H1 (cell line): ENCODE measurements around the gene CYP4Z1. TPM values are rescaled to one million over a fixed set of nuclear protein-coding genes. Genes with fewer than 3 reads are reported as not detected.

Experiments used
- CTCF ChIA-PET: fragments of 300-600 bp; sonication (Branson Sonifier 250); formaldehyde crosslinking; loops from one replicate; lab custom pipeline; 2021; ENCODE audit not compliant: partially characterized antibody; lab: Charles Lee
- POLR2A ChIA-PET: fragments of 300-600 bp; sonication (Branson Sonifier 250); formaldehyde crosslinking; loops from one replicate; lab custom pipeline; 2021; ENCODE audit warnings: inconsistent platforms; ENCODE audit not compliant: partially characterized antibody; lab: Charles Lee
- DNase-seq, 2 experiments: peaks; one replicate each; pipeline versions ENCODE4 v3.0.0 to v3.0.0-alpha.2; 2010 to 2022; ENCODE audit warnings: low spot score in 2 of 2, low read depth in 1 of 2, mixed read lengths in 1 of 2
- FAIRE-seq: peaks from 2 replicates; lab custom pipeline; 2011; peaks lifted over from hg19 to GRCh38; lab: Jason Lieb, UNC
- H2AFZ ChIP-seq: 2 replicates; pipeline ENCODE4 v1.8.1; 2012; ENCODE audit warnings: low read length, inconsistent platforms
- H2AK5ac ChIP-seq: 2 replicates; pipeline ENCODE4 v1.6.1; 2013; ENCODE audit warnings: low read depth, low read length
- H2BK120ac ChIP-seq: replicated peaks from 2 replicates; pipeline ENCODE3; 2013; ENCODE audit warnings: low read depth, low read length, inconsistent platforms
- H2BK12ac ChIP-seq: 2 replicates; pipeline ENCODE4 v1.6.1; 2013; ENCODE audit warnings: low read depth, low read length
- H2BK15ac ChIP-seq: 2 replicates; pipeline ENCODE4 v1.6.1; 2013; ENCODE audit warnings: low read length
- H2BK20ac ChIP-seq: 2 replicates; pipeline ENCODE4 v1.6.1; 2013; ENCODE audit warnings: low read length
- H2BK5ac ChIP-seq: 2 replicates; pipeline ENCODE4 v1.6.1; 2013; ENCODE audit warnings: low read depth, low read length
- H3K14ac ChIP-seq: 2 replicates; pipeline ENCODE4 v1.6.1; 2013; ENCODE audit warnings: inconsistent platforms; ENCODE audit not compliant: insufficient read length
- H3K18ac ChIP-seq: 2 replicates; pipeline ENCODE4 v1.6.1; 2013; ENCODE audit warnings: low read length; ENCODE audit errors: extremely low read depth
- H3K23ac ChIP-seq: 2 replicates; pipeline ENCODE4 v1.6.1; 2013; ENCODE audit warnings: inconsistent platforms; ENCODE audit not compliant: insufficient read length
- H3K23me2 ChIP-seq: 2 replicates; pipeline ENCODE4 v1.6.1; 2013; ENCODE audit warnings: low read depth, low read length
- H3K27ac ChIP-seq: 2 replicates; pipeline ENCODE4 v1.6.1; 2011; ENCODE audit warnings: low read depth, low read length, inconsistent platforms
- H3K27me3 ChIP-seq, 4 experiments: replicated peaks in 1 of 4; 1 replicate in 1 of 4; 2 replicates in 3 of 4; pipeline versions ENCODE4 v1.6.1 to v1.8.1; 2011 to 2013; ENCODE audit warnings: low read length in 3 of 4, mild to moderate bottlenecking in 3 of 4, inconsistent platforms in 2 of 4, mixed read lengths in 2 of 4, moderate library complexity in 1 of 4; ENCODE audit not compliant: control insufficient read depth in 3 of 4, insufficient read depth in 3 of 4; ENCODE audit errors: extremely low read depth in 1 of 4
- H3K36me3 ChIP-seq, 4 experiments: 2 replicates each; pipeline versions ENCODE4 v1.6.1 to v1.8.1; 2011 to 2013; ENCODE audit warnings: mild to moderate bottlenecking in 4 of 4, low read length in 3 of 4, moderate library complexity in 2 of 4, control low read depth in 1 of 4, inconsistent platforms in 1 of 4; ENCODE audit not compliant: insufficient read depth in 4 of 4, control insufficient read depth in 2 of 4
- H3K4ac ChIP-seq: replicated peaks from 2 replicates; pipeline ENCODE3; 2013; ENCODE audit warnings: low read length, low read depth, mixed read lengths, inconsistent platforms; ENCODE audit not compliant: insufficient read length
- H3K4me1 ChIP-seq, 4 experiments: replicated peaks in 1 of 4; 1 replicate in 1 of 4; 2 replicates in 3 of 4; pipeline versions ENCODE4 v1.6.1 to v1.8.1; 2011 to 2013; ENCODE audit warnings: low read length in 3 of 4, inconsistent platforms in 2 of 4, mixed read lengths in 1 of 4; ENCODE audit not compliant: insufficient read depth in 4 of 4, control insufficient read depth in 3 of 4
- H3K4me2 ChIP-seq, 2 experiments: 2 replicates each; pipeline versions ENCODE4 v1.6.1 to v1.8.1; 2011 to 2013; ENCODE audit warnings: low read depth in 2 of 2, low read length in 2 of 2, control low read depth in 1 of 2, inconsistent platforms in 1 of 2, mild to moderate bottlenecking in 1 of 2; ENCODE audit not compliant: insufficient read depth in 1 of 2
- H3K4me3 ChIP-seq, 4 experiments: fragments of 200-600, 300-600 bp in 1 of 4; sonication (generic), shearing (Covaris generic), sonication (Bioruptor Twin) in 1 of 4; 2 replicates each; pipeline versions ENCODE4 v1.5.1 to v1.8.1; 2011 to 2016; ENCODE audit warnings: low read length in 4 of 4, low read depth in 3 of 4, control low read depth in 2 of 4, inconsistent platforms in 2 of 4, mild to moderate bottlenecking in 2 of 4, mixed read lengths in 1 of 4, moderate library complexity in 1 of 4; ENCODE audit not compliant: insufficient read depth in 2 of 4; ENCODE audit errors: extremely low read depth in 1 of 4
- H3K56ac ChIP-seq: replicated peaks from 2 replicates; pipeline ENCODE3; 2013; ENCODE audit warnings: low read depth, mild to moderate bottlenecking, mixed read lengths, low read length, inconsistent platforms; ENCODE audit not compliant: insufficient read length
- H3K79me1 ChIP-seq: 2 replicates; pipeline ENCODE4 v1.6.1; 2013; ENCODE audit warnings: low read depth, low read length, control low read depth
- H3K79me2 ChIP-seq, 2 experiments: 2 replicates each; pipeline versions ENCODE4 v1.6.1 to v1.8.1; 2012 to 2013; ENCODE audit warnings: low read length in 2 of 2, mild to moderate bottlenecking in 2 of 2, inconsistent platforms in 1 of 2; ENCODE audit not compliant: insufficient read depth in 2 of 2, control insufficient read depth in 1 of 2
- H3K9ac ChIP-seq, 4 experiments: replicated peaks in 1 of 4; 1 replicate in 1 of 4; 2 replicates in 3 of 4; pipeline versions ENCODE4 v1.6.1 to v1.8.1; 2011 to 2013; ENCODE audit warnings: low read depth in 3 of 4, low read length in 3 of 4, control low read depth in 2 of 4, mild to moderate bottlenecking in 2 of 4, moderate library complexity in 2 of 4, inconsistent platforms in 1 of 4; ENCODE audit errors: extremely low read depth in 1 of 4
- H3K9me3 ChIP-seq, 2 experiments: 2 replicates each; pipeline versions ENCODE4 v1.6.1 to v1.8.1; 2012 to 2013; ENCODE audit warnings: mild to moderate bottlenecking in 2 of 2, moderate library complexity in 2 of 2, control low read depth in 1 of 2, inconsistent platforms in 1 of 2, low read depth in 1 of 2, low read length in 1 of 2, mixed read lengths in 1 of 2; ENCODE audit not compliant: insufficient read depth in 2 of 2
- H4K20me1 ChIP-seq, 2 experiments: replicated peaks in 1 of 2; 2 replicates each; pipeline versions ENCODE3 to v1.8.1; 2011 to 2013; ENCODE audit warnings: inconsistent platforms in 2 of 2, low read length in 2 of 2, mild to moderate bottlenecking in 1 of 2; ENCODE audit not compliant: insufficient read depth in 2 of 2, control insufficient read depth in 1 of 2
- H4K5ac ChIP-seq: 2 replicates; pipeline ENCODE4 v1.6.1; 2013; ENCODE audit warnings: low read length, low read depth, mixed read lengths, inconsistent platforms; ENCODE audit not compliant: insufficient read length
- H4K8ac ChIP-seq: 2 replicates; pipeline ENCODE4 v1.8.0; 2013; ENCODE audit warnings: mild to moderate bottlenecking, moderate library complexity, low read length, inconsistent platforms; ENCODE audit not compliant: insufficient read depth; ENCODE audit errors: extremely low read depth
- H4K91ac ChIP-seq: replicated peaks from 2 replicates; pipeline ENCODE3; 2013; ENCODE audit warnings: low read length, mixed read lengths, inconsistent platforms; ENCODE audit not compliant: insufficient read length
- CBX8 ChIP-seq: fragments of 300-800, 300-1000 bp; sonication (generic); IDR thresholded peaks from 2 replicates; pipeline ENCODE4 v1.7.1; 2016; ENCODE audit warnings: low read depth, low read length, borderline replicate concordance
- POLR2A ChIP-seq, 2 experiments: IDR thresholded peaks; 1 replicate in 1 of 2; 2 replicates in 1 of 2; pipeline ENCODE4 v1.6.1; 2011; ENCODE audit warnings: low read depth in 2 of 2, low read length in 2 of 2, mild to moderate bottlenecking in 2 of 2; ENCODE audit errors: control extremely low read depth in 1 of 2
- SIX5 ChIP-seq: IDR thresholded peaks from 2 replicates; pipeline ENCODE4 v1.6.1; 2011; ENCODE audit warnings: mild to moderate bottlenecking, low read depth, low read length
- SP2 ChIP-seq: IDR thresholded peaks from 2 replicates; pipeline ENCODE4 v1.6.1; 2012; ENCODE audit warnings: mild to moderate bottlenecking, low read length, inconsistent platforms
- WGBS, 2 experiments: shearing (Covaris generic) in 1 of 2; methylation state at CpG; one replicate each; pipeline versions ENCODE4 v1.1.6 to v1.1.7; 2013 to 2015; ENCODE audit warnings: low lambda C conversion rate in 2 of 2, mixed read lengths in 2 of 2, inconsistent platforms in 1 of 2, low coverage in 1 of 2, missing lambda C conversion rate in 1 of 2; ENCODE audit not compliant: insufficient replicate concordance in 2 of 2, insufficient coverage in 1 of 2, insufficient read length in 1 of 2; ENCODE audit errors: extremely low coverage in 1 of 2, missing lambda C conversion rate in 1 of 2; 5-methylcytosine and 5-hydroxymethylcytosine counted together
- polyA plus RNA-seq, 7 experiments: library from polyadenylated mRNA; depleted of rRNA in 3 of 7; stranded (reverse) in 5 of 7; unstranded in 2 of 7; fragments of >200 nt in 5 of 7; fragments of 200-250 nt in 2 of 7; gene quantifications; 1 replicate in 5 of 7; 2 replicates in 1 of 7; 4 replicates in 1 of 7; pipeline versions ENCODE4 v1.2.1 to v1.2.3, GENCODE V29; 2011 to 2013; ENCODE audit warnings: missing spikeins in 2 of 7, mixed read lengths in 2 of 7
- total RNA-seq: library from RNA; stranded (reverse); fragmentation: NEBNext Ultra II Directional; extraction: Animal tissue kit (Norgen Biotek cat#: 25700); gene quantifications from 2 replicates; pipeline ENCODE4 v1.2.1, GENCODE V29; 2021

Gene CYP4Z1
- total and polyA plus RNA-seq, 2 of the 8 experiments (the other 6 are each of a cell fraction or from before 2014, with no cell fraction given) = not detected

DNA sequence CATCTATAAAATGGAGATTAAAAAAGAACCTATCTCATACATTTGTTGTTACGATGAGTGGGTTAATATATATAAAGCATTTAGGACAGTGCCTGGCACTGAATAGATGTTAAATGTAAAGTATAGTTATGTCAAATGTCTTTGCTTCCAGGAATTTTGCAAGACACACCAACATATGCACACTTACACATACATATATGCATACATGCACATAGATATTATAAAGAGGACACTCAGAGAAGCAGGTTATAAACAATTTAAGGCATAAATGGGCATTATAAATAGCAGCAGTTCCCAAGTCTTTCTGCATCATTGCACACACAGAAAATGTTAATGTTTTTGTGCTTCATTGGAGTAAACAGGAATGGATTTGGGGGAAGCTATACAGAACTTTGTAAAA lies 30.3 kb upstream of the CYP4Z1 start:
- H2BK12ac ChIP-seq = no peak overlapping the region
- no peaks in the 10 kb centered on the region for H3K27me3 ChIP-seq
- no peaks in the 10 kb centered on the region for H3K36me3 ChIP-seq
- no peak overlapping the region for H2AK5ac ChIP-seq
- no peaks in the 10 kb centered on the region for H3K79me2 ChIP-seq
- no peak overlapping the region for H4K5ac ChIP-seq
- no peak for TF ChIP-seq POLR2A (IDR thresholded peaks at IDR 0.05; ENCODE audit: control extremely low read depth in 1 of 2, low read depth in 2 of 2, low read length in 2 of 2)
- no peak for TF ChIP-seq SIX5
- TF ChIP-seq SP2 = no peak
- TF ChIP-seq CBX8 = no peak
- DNase-seq (no peak), FAIRE-seq (no peak)
- H3K79me1 ChIP-seq = no peaks in the 10 kb centered on the region
- H2AFZ ChIP-seq = no peak overlapping the region
- no peak overlapping the region for H3K23ac ChIP-seq
- no peak overlapping the region for H4K91ac ChIP-seq
- no peak overlapping the region for H3K14ac ChIP-seq
- H3K56ac ChIP-seq = no peak overlapping the region
- H4K20me1 ChIP-seq = no peaks in the 10 kb centered on the region
- no peaks in the 10 kb centered on the region for H3K23me2 ChIP-seq
- ChIA-PET CTCF (interaction anchor here (0.6 to 0.8 kb wide), 3 partner anchors 10 to 19 kb away, joined by 3 to 4 read pairs (median 3); no protein-coding TSS in a partner anchor), POLR2A (no interaction called here)
- no peak overlapping the region for H3K4ac ChIP-seq
- no peak overlapping the region for H4K8ac ChIP-seq
- no peak overlapping the region for H2BK15ac ChIP-seq
- WGBS, 2 experiments = 80% methylated on average over 1 of the region's 1 CpG; no CpG with 5 or more reads in 1 of the 2 experiments
- no peak overlapping the region for H3K9ac ChIP-seq
- H2BK20ac ChIP-seq = no peak overlapping the region
- H3K18ac ChIP-seq = no peak overlapping the region
- no peak overlapping the region for H3K4me2 ChIP-seq
- H2BK120ac ChIP-seq = no peak overlapping the region
- H3K9me3 ChIP-seq = no peaks in the 10 kb centered on the region
- no peaks in the 10 kb centered on the region for H3K4me1 ChIP-seq
- no peak overlapping the region for H3K4me3 ChIP-seq
- no peak overlapping the region for H3K27ac ChIP-seq
- no peak overlapping the region for H2BK5ac ChIP-seq
